ENCODE measurements around the gene FGF4.

Gene FGF4

GRCh38 chr11:69804769-69805508, 29.8 kb upstream of the FGF4 start:
- no peak overlapping the region for H3K4me3 ChIP-seq (ENCODE audit: low read depth, low read length)
- no peak overlapping the region for H2AK5ac ChIP-seq (ENCODE audit: low read length)
- no peak for DNase-seq
- H4K12ac ChIP-seq (ENCODE audit: low read depth, low read length) = no peak overlapping the region
- peaks cover 3 to 4% of the 10 kb centered on the region in 2 experiments for H3K4me1 ChIP-seq (ENCODE audit: control insufficient read depth in 1 of 2, insufficient read depth in 2 of 2, low read length in 2 of 2)
- H4K8ac ChIP-seq (ENCODE audit: low read depth, low read length) = no peak overlapping the region
- no peak overlapping the region for H4K91ac ChIP-seq (ENCODE audit: low read depth, low read length)
- H2BK5ac ChIP-seq (ENCODE audit: low read depth, low read length, poor library complexity) = no peak overlapping the region
- H2BK120ac ChIP-seq (ENCODE audit: insufficient read depth, low read length, poor library complexity) = no peak overlapping the region
- H3K27me3 ChIP-seq (ENCODE audit: insufficient read depth, low read length) = no peaks in the 10 kb centered on the region
- no peaks in the 10 kb centered on the region for H3K79me2 ChIP-seq (ENCODE audit: control insufficient read depth, insufficient read depth, low read length, poor library complexity)
- no CpG with 5 or more reads among the region's 19 CpGs for WGBS (ENCODE audit: extremely low coverage, insufficient coverage, insufficient read length)
- no peak overlapping the region for H3K27ac ChIP-seq (ENCODE audit: low read depth, low read length)
- no peak overlapping the region for H2BK12ac ChIP-seq (ENCODE audit: low read length)
- H2AFZ ChIP-seq (ENCODE audit: insufficient read depth, low read length, poor library complexity) = no peak overlapping the region
- H3K4me2 ChIP-seq (ENCODE audit: low read length) = no peak overlapping the region
- H3K36me3 ChIP-seq (ENCODE audit: control insufficient read depth in 1 of 2, insufficient read depth in 2 of 2, low read length in 2 of 2) = no peaks in the 10 kb centered on the region
- H3K9me3 ChIP-seq (ENCODE audit: insufficient read depth, low read depth, low read length) = peaks cover 8% of the 10 kb centered on the region
- H3K18ac ChIP-seq (ENCODE audit: low read length) = no peak overlapping the region
- H3K79me1 ChIP-seq (ENCODE audit: low read length) = no peaks in the 10 kb centered on the region
- H3K9ac ChIP-seq (ENCODE audit: low read length) = no peak overlapping the region
- no peak overlapping the region for H3K4ac ChIP-seq (ENCODE audit: low read depth, low read length)
- H3K23ac ChIP-seq (ENCODE audit: low read length) = no peak overlapping the region
- no peak overlapping the region for H3K14ac ChIP-seq (ENCODE audit: low read length)

GRCh38 chr11:69803604-69804218, 28.6 kb upstream of the FGF4 start:
- Histone ChIP-seq H2AFZ (ENCODE audit: insufficient read depth, low read length, poor library complexity) (no peak overlapping the region), H3K14ac (ENCODE audit: low read length) (no peak overlapping the region), H3K36me3 (ENCODE audit: control insufficient read depth in 1 of 2, insufficient read depth in 2 of 2, low read length in 2 of 2) (no peaks in the 10 kb centered on the region), H3K4ac (ENCODE audit: low read depth, low read length) (no peak overlapping the region), H3K79me1 (ENCODE audit: low read length) (no peaks in the 10 kb centered on the region), H2AK5ac (ENCODE audit: low read length) (no peak overlapping the region), H2BK5ac (ENCODE audit: low read depth, low read length, poor library complexity) (no peak overlapping the region), H3K27me3 (ENCODE audit: insufficient read depth, low read length) (no peaks in the 10 kb centered on the region), H3K4me3 (ENCODE audit: low read depth, low read length) (no peak overlapping the region), H4K8ac (ENCODE audit: low read depth, low read length) (no peak overlapping the region), H3K23ac (ENCODE audit: low read length) (no peak overlapping the region), H4K91ac (ENCODE audit: low read depth, low read length) (no peak overlapping the region), H3K9me3 (ENCODE audit: insufficient read depth, low read depth, low read length) (peaks cover 8% of the 10 kb centered on the region), H3K18ac (ENCODE audit: low read length) (no peak overlapping the region), H3K79me2 (ENCODE audit: control insufficient read depth, insufficient read depth, low read length, poor library complexity) (no peaks in the 10 kb centered on the region), H2BK12ac (ENCODE audit: low read length) (no peak overlapping the region), H3K4me1 (ENCODE audit: control insufficient read depth in 1 of 2, insufficient read depth in 2 of 2, low read length in 2 of 2) (peaks cover under 1 to 3% of the 10 kb centered on the region in 2 experiments), H3K4me2 (ENCODE audit: low read length) (no peak overlapping the region), H2BK120ac (ENCODE audit: insufficient read depth, low read length, poor library complexity) (no peak overlapping the region), H4K12ac (ENCODE audit: low read depth, low read length) (no peak overlapping the region), H3K27ac (ENCODE audit: low read depth, low read length) (no peak overlapping the region), H3K9ac (ENCODE audit: low read length) (no peak overlapping the region)
- no peak for DNase-seq

GRCh38 chr11:69803022-69803421, 27.9 kb upstream of the FGF4 start:
- H4K12ac ChIP-seq (ENCODE audit: low read depth, low read length) = no peak overlapping the region
- no peak overlapping the region for H3K27ac ChIP-seq (ENCODE audit: low read depth, low read length)
- no peak overlapping the region for H3K4ac ChIP-seq (ENCODE audit: low read depth, low read length)
- H2BK12ac ChIP-seq (ENCODE audit: low read length) = no peak overlapping the region
- no peak overlapping the region for H3K4me3 ChIP-seq (ENCODE audit: low read depth, low read length)
- H3K36me3 ChIP-seq (ENCODE audit: control insufficient read depth in 1 of 2, insufficient read depth in 2 of 2, low read length in 2 of 2) = no peaks in the 10 kb centered on the region
- no peak for DNase-seq
- no peak overlapping the region for H2BK5ac ChIP-seq (ENCODE audit: low read depth, low read length, poor library complexity)
- H4K91ac ChIP-seq (ENCODE audit: low read depth, low read length) = no peak overlapping the region
- H3K79me1 ChIP-seq (ENCODE audit: low read length) = no peaks in the 10 kb centered on the region
- H3K18ac ChIP-seq (ENCODE audit: low read length) = no peak overlapping the region
- H3K4me2 ChIP-seq (ENCODE audit: low read length) = no peak overlapping the region
- no peak overlapping the region for H3K9ac ChIP-seq (ENCODE audit: low read length)
- H2AK5ac ChIP-seq (ENCODE audit: low read length) = no peak overlapping the region
- no CpG with 5 or more reads among the region's 2 CpGs for WGBS (ENCODE audit: extremely low coverage, insufficient coverage, insufficient read length)
- no peak overlapping the region for H4K8ac ChIP-seq (ENCODE audit: low read depth, low read length)
- no peak overlapping the region for H2BK120ac ChIP-seq (ENCODE audit: insufficient read depth, low read length, poor library complexity)
- no peak overlapping the region for H3K23ac ChIP-seq (ENCODE audit: low read length)
- no peaks in the 10 kb centered on the region for H3K4me1 ChIP-seq (ENCODE audit: control insufficient read depth in 1 of 2, insufficient read depth in 2 of 2, low read length in 2 of 2)
- no peaks in the 10 kb centered on the region for H3K79me2 ChIP-seq (ENCODE audit: control insufficient read depth, insufficient read depth, low read length, poor library complexity)
- no peaks in the 10 kb centered on the region for H3K27me3 ChIP-seq (ENCODE audit: insufficient read depth, low read length)
- no peak overlapping the region for H3K14ac ChIP-seq (ENCODE audit: low read length)
- no peak overlapping the region for H2AFZ ChIP-seq (ENCODE audit: insufficient read depth, low read length, poor library complexity)
- H3K9me3 ChIP-seq (ENCODE audit: insufficient read depth, low read depth, low read length) = peaks cover 8% of the 10 kb centered on the region

- WGBS (ENCODE audit: extremely low coverage, insufficient coverage, insufficient read length) = no CpG with 5 or more reads among the region's 1 CpG
- no peak overlapping the region for H2AFZ ChIP-seq (ENCODE audit: insufficient read depth, low read length, poor library complexity)
These were observed 27.4 kb upstream of the FGF4 start for GRCh38 chr11:69802590-69802989.

More at GRCh38 chr11:69802590-69802989, 27.4 kb upstream of the FGF4 start:
- H3K79me2 ChIP-seq (ENCODE audit: control insufficient read depth, insufficient read depth, low read length, poor library complexity) = no peaks in the 10 kb centered on the region
- H3K23ac ChIP-seq (ENCODE audit: low read length) = no peak overlapping the region
- H3K4ac ChIP-seq (ENCODE audit: low read depth, low read length) = no peak overlapping the region
- H4K8ac ChIP-seq (ENCODE audit: low read depth, low read length) = no peak overlapping the region
- no peaks in the 10 kb centered on the region for H3K4me1 ChIP-seq (ENCODE audit: control insufficient read depth in 1 of 2, insufficient read depth in 2 of 2, low read length in 2 of 2)
- no peak overlapping the region for H4K12ac ChIP-seq (ENCODE audit: low read depth, low read length)
- H3K9me3 ChIP-seq (ENCODE audit: insufficient read depth, low read depth, low read length) = peaks cover 6% of the 10 kb centered on the region
- H2AK5ac ChIP-seq (ENCODE audit: low read length) = no peak overlapping the region
- H3K4me3 ChIP-seq (ENCODE audit: low read depth, low read length) = no peak overlapping the region
- no peak overlapping the region for H3K14ac ChIP-seq (ENCODE audit: low read length)
- H3K79me1 ChIP-seq (ENCODE audit: low read length) = no peaks in the 10 kb centered on the region
- H3K27ac ChIP-seq (ENCODE audit: low read depth, low read length) = no peak overlapping the region
- no peak overlapping the region for H4K91ac ChIP-seq (ENCODE audit: low read depth, low read length)
- no peak overlapping the region for H3K18ac ChIP-seq (ENCODE audit: low read length)
- H3K27me3 ChIP-seq (ENCODE audit: insufficient read depth, low read length) = no peaks in the 10 kb centered on the region
- no peak overlapping the region for H3K4me2 ChIP-seq (ENCODE audit: low read length)
- DNase-seq = no peak
- H3K9ac ChIP-seq (ENCODE audit: low read length) = no peak overlapping the region
- H2BK120ac ChIP-seq (ENCODE audit: insufficient read depth, low read length, poor library complexity) = no peak overlapping the region
- H2BK5ac ChIP-seq (ENCODE audit: low read depth, low read length, poor library complexity) = no peak overlapping the region
- no peaks in the 10 kb centered on the region for H3K36me3 ChIP-seq (ENCODE audit: control insufficient read depth in 1 of 2, insufficient read depth in 2 of 2, low read length in 2 of 2)
- H2BK12ac ChIP-seq (ENCODE audit: low read length) = no peak overlapping the region

All from trophoblast cell (in vitro differentiated cells and primary cell).